ENCODE measurements around the gene FHIT.
"Not testable (repeated sequence)": the region's sequence is repeated elsewhere in the genome, so short reads cannot be mapped to it uniquely, and the experiment has no call there.

Gene FHIT

GRCh38 chr3:61110576-61110975 lies 140.7 kb downstream of the FHIT start:
- no peak for DNase-seq

- DNase-seq: no peak
Measured at GRCh38 chr3:61108247-61109019, 142.8 kb downstream of the FHIT start.

- no peak for DNase-seq
Measured at GRCh38 chr3:61094608-61095007, 156.6 kb downstream of the FHIT start.

- DNase-seq: no peak
Measured at GRCh38 chr3:61093364-61093763, 157.9 kb downstream of the FHIT start.

- no peak for DNase-seq
Measured at GRCh38 chr3:61092870-61093269, 158.4 kb downstream of the FHIT start.

- DNase-seq: no peak
Measured at GRCh38 chr3:61090389-61091169, 160.7 kb downstream of the FHIT start.

- DNase-seq: no peak
Measured at GRCh38 chr3:61087465-61087864, 163.8 kb downstream of the FHIT start.

- no peak for DNase-seq
Measured at GRCh38 chr3:61081554-61081953, 169.7 kb downstream of the FHIT start.

GRCh38 chr3:61080737-61081445 lies 170.4 kb downstream of the FHIT start:
- DNase-seq: no peak

GRCh38 chr3:61078048-61078752 lies 173.1 kb downstream of the FHIT start:
- DNase-seq: no peak

GRCh38 chr3:61077551-61077950 lies 173.7 kb downstream of the FHIT start:
- DNase-seq: no peak

- DNase-seq: no peak
Measured at GRCh38 chr3:61074783-61075182, 176.5 kb downstream of the FHIT start.

GRCh38 chr3:61073566-61074165 lies 177.6 kb downstream of the FHIT start:
- no peak for DNase-seq

GRCh38 chr3:61068084-61068483 lies 183.2 kb downstream of the FHIT start:
- no peak for DNase-seq

- DNase-seq: no peak
Measured at GRCh38 chr3:61066800-61067199, 184.5 kb downstream of the FHIT start.

GRCh38 chr3:61066222-61066621 lies 185.0 kb downstream of the FHIT start:
- DNase-seq: not testable (repeated sequence)

GRCh38 chr3:61065451-61066011 lies 185.7 kb downstream of the FHIT start:
- DNase-seq: no peak

GRCh38 chr3:61061092-61061723 lies 190.0 kb downstream of the FHIT start:
- DNase-seq: no peak

- peak in 1 of 2 experiments; percentile 52 for DNase-seq
Measured at GRCh38 chr3:61060411-61060861, 190.8 kb downstream of the FHIT start.

GRCh38 chr3:61058836-61059235 lies 192.4 kb downstream of the FHIT start:
- DNase-seq: no peak

GRCh38 chr3:61057464-61057863 lies 193.8 kb downstream of the FHIT start:
- no peak for DNase-seq

- DNase-seq: no peak
Measured at GRCh38 chr3:61055447-61055846, 195.8 kb downstream of the FHIT start.

Data from NCI-H524 (cell line).